Esophagus squamous epithelium (tissue), 5 donors: ENCODE results near the gene SMIM38. TPM values are rescaled to one million over a fixed set of nuclear protein-coding genes. Genes with fewer than 3 reads are reported as not detected.

ENCODE experiments used
- DNase-seq: peaks from one replicate; lab custom pipeline; 2025; lab: John Stamatoyannopoulos, UW
- H3K27ac ChIP-seq, 4 donors: fragments of 200-600 bp; sonication (generic); one replicate each; pipeline ENCODE4 v1.5.1; 2016 to 2019; ENCODE audit warnings: mild to moderate bottlenecking in 1 of 4
- H3K27me3 ChIP-seq, 4 donors: fragments of 200-600 bp; sonication (generic); 1 replicate in 3 of 4; 2 replicates in 1 of 4; pipeline versions ENCODE4 v1.5.1 to v1.6.0; 2017 to 2021; ENCODE audit warnings: antibody characterized with exemption in 1 of 4
- H3K36me3 ChIP-seq, 3 donors: fragments of 200-600 bp; sonication (generic); one replicate each; pipeline ENCODE4 v1.5.1; 2016 to 2019
- H3K4me1 ChIP-seq, 3 donors: fragments of 200-600 bp; sonication (generic); one replicate each; pipeline ENCODE4 v1.5.1; 2017 to 2019
- H3K4me3 ChIP-seq, 4 donors: fragments of 200-600 bp; sonication (generic); 1 replicate in 3 of 4; 2 replicates in 1 of 4; pipeline ENCODE4 v1.5.1; 2016 to 2019; ENCODE audit warnings: mild to moderate bottlenecking in 2 of 4, moderate library complexity in 1 of 4
- H3K9me3 ChIP-seq, 3 donors: fragments of 200-600 bp; sonication (generic); one replicate each; pipeline ENCODE4 v1.5.1; 2016 to 2019
- CTCF ChIP-seq, 6 experiments: fragments of 450-650 bp in 4 of 6; fragments of 200-600 bp in 2 of 6; sonication (generic) in 2 of 6; IDR thresholded peaks; one replicate each; pipeline ENCODE4 v1.5.1; 2016 to 2019; ENCODE audit warnings: antibody characterized with exemption in 6 of 6, mild to moderate bottlenecking in 4 of 6, moderate library complexity in 4 of 6
- POLR2A ChIP-seq, 4 donors: fragments of 450-650 bp; IDR thresholded peaks; one replicate each; pipeline ENCODE4 v1.6.1; 2017; ENCODE audit warnings: antibody characterized with exemption in 4 of 4, mild to moderate bottlenecking in 4 of 4, moderate library complexity in 3 of 4
- WGBS, 2 donors: methylation state at CpG; one replicate each; pipeline ENCODE4 v1.1.5; 2018; 5-methylcytosine and 5-hydroxymethylcytosine counted together
- intact Hi-C: fragments of 100-400 bp; cut with DNase I; formaldehyde crosslinking; loops from one replicate; pipeline ENCODE4 v1.15.0; 2022
- total RNA-seq, 4 donors: library from RNA; depleted of rRNA; stranded (reverse); fragments of >200 nt; gene quantifications; one replicate each; pipeline ENCODE4 v1.1.0, GENCODE V29; 2016
- donor health status: DM: yes; HTN: yes; CAD: no.

The SMIM38 gene
- total RNA-seq, 4 donors from 2014 or later = 0.15 to 0.19 TPM; not detected in 2

- no peaks in the 10 kb centered on the region for H3K27me3 ChIP-seq
- peaks cover 0 to 3% (median 0%) of the 10 kb centered on the region in 3 donors for H3K4me1 ChIP-seq
- peaks cover 0 to 29% (median 9%) of the 10 kb centered on the region in 3 donors for H3K9me3 ChIP-seq
- no peak for DNase-seq
- H3K4me3 ChIP-seq = no peak overlapping the region
- H3K27ac ChIP-seq = no peak overlapping the region
- WGBS, 2 donors = 73 to 85% methylated on average over 3 of the region's 3 CpGs
- intact Hi-C loops = no loop called here
- H3K36me3 ChIP-seq = peaks cover 0 to 5% (median 0%) of the 10 kb centered on the region in 3 donors
- TF ChIP-seq POLR2A (IDR thresholded peaks at IDR 0.05) (no peak), CTCF (IDR thresholded peaks at IDR 0.05) (no peak)
These were observed 5.6 kb upstream of the SMIM38 start for GRCh38 chr11:69150175-69150574.

GRCh38 chr11:69151836-69152235, 3.9 kb upstream of the SMIM38 start:
- Histone ChIP-seq H3K4me1 (peaks cover 8 to 20% (median 8%) of the 10 kb centered on the region in 3 donors), H3K9me3 (peaks cover 0 to 13% (median 0%) of the 10 kb centered on the region in 3 donors), H3K27ac (no peak overlapping the region), H3K27me3 (peaks cover 0 to 3% (median 0%) of the 10 kb centered on the region in 4 donors), H3K36me3 (no peaks in the 10 kb centered on the region), H3K4me3 (no peak overlapping the region)
- WGBS, 2 donors = 77 to 78% methylated on average over 9 of the region's 10 CpGs
- intact Hi-C loops = no loop called here
- TF ChIP-seq POLR2A (IDR thresholded peaks at IDR 0.05) (no peak), CTCF (IDR thresholded peaks at IDR 0.05) (no peak)
- DNase-seq = no peak

GRCh38 chr11:69152733-69153421, 2.9 kb upstream of the SMIM38 start:
- H3K9me3 ChIP-seq = peaks cover 0 to 6% (median 0%) of the 10 kb centered on the region in 3 donors
- intact Hi-C loops = no loop called here
- H3K36me3 ChIP-seq = no peaks in the 10 kb centered on the region
- H3K4me3 ChIP-seq = no peak overlapping the region
- H3K27me3 ChIP-seq = peaks cover 0 to 13% (median 0%) of the 10 kb centered on the region in 4 donors
- DNase-seq = no peak
- WGBS, 2 donors = 70 to 81% methylated on average over 22 to 23 of the region's 23 CpGs
- H3K27ac ChIP-seq = no peak overlapping the region
- peaks cover 15 to 30% (median 15%) of the 10 kb centered on the region in 3 donors for H3K4me1 ChIP-seq
- TF ChIP-seq CTCF (IDR thresholded peaks at IDR 0.05) = no peak
- TF ChIP-seq POLR2A (IDR thresholded peaks at IDR 0.05) = no peak

- intact Hi-C loops = no loop called here
- DNase-seq = no peak
- Histone ChIP-seq H3K9me3 (peaks cover 0 to 6% (median 0%) of the 10 kb centered on the region in 3 donors), H3K27ac (no peak overlapping the region), H3K4me1 (peaks cover 15 to 31% (median 15%) of the 10 kb centered on the region in 3 donors), H3K4me3 (no peak overlapping the region), H3K27me3 (peaks cover 0 to 19% (median 0%) of the 10 kb centered on the region in 4 donors), H3K36me3 (no peaks in the 10 kb centered on the region)
- TF ChIP-seq POLR2A (IDR thresholded peaks at IDR 0.05) = no peak
- 51 to 66% methylated on average over 7 of the region's 7 CpGs for WGBS, 2 donors
These were observed 2.1 kb upstream of the SMIM38 start for GRCh38 chr11:69153661-69154060.

GRCh38 chr11:69154211-69154913, 1.4 kb upstream of the SMIM38 start:
- WGBS, 2 donors = 80 to 93% methylated on average over 1 to 3 of the region's 21 CpGs
- no peaks in the 10 kb centered on the region for H3K36me3 ChIP-seq
- H3K27ac ChIP-seq = no peak overlapping the region
- intact Hi-C loops = no loop called here
- H3K4me3 ChIP-seq = no peak overlapping the region
- peaks cover 0 to 4% (median 0%) of the 10 kb centered on the region in 3 donors for H3K9me3 ChIP-seq
- DNase-seq = no peak
- TF ChIP-seq CTCF (IDR thresholded peaks at IDR 0.05) (no peak), POLR2A (IDR thresholded peaks at IDR 0.05) (no peak)
- H3K27me3 ChIP-seq = peaks cover 0 to 24% (median 0%) of the 10 kb centered on the region in 4 donors
- H3K4me1 ChIP-seq = peaks cover 15 to 35% (median 15%) of the 10 kb centered on the region in 3 donors
